Measurements from ENCODE around the gene HSPB7. TPM values are rescaled to one million over a fixed set of nuclear protein-coding genes. Genes with fewer than 3 reads are reported as not detected.

The HSPB7 gene
- total RNA-seq, 1 donor from 2014 or later: 10.7 TPM

- no peak for TF ChIP-seq CTCF (IDR thresholded peaks at IDR 0.05)
- Histone ChIP-seq H3K4me1 (peaks cover 32% of the 10 kb centered on the region), H3K36me3 (no peaks in the 10 kb centered on the region), H3K27me3 (no peaks in the 10 kb centered on the region), H3K27ac (no peak overlapping the region), H3K4me3 (no peak overlapping the region), H3K9me3 (no peaks in the 10 kb centered on the region)
- ATAC-seq (no peak), DNase-seq (no peak)
- intact Hi-C loops (cut with DNase I): no loop called here
Measured at GRCh38 chr1:16014509-16015482, 3.0 kb downstream of the HSPB7 start.

GRCh38 chr1:16013908-16014258 lies 4.0 kb downstream of the HSPB7 start:
- intact Hi-C loops (cut with DNase I): no loop called here
- Histone ChIP-seq H3K4me3 (no peak overlapping the region), H3K36me3 (no peaks in the 10 kb centered on the region), H3K27me3 (no peaks in the 10 kb centered on the region), H3K9me3 (no peaks in the 10 kb centered on the region), H3K4me1 (peaks cover 29% of the 10 kb centered on the region), H3K27ac (no peak overlapping the region)
- ATAC-seq (no peak), DNase-seq (no peak)
- TF ChIP-seq CTCF (IDR thresholded peaks at IDR 0.05): no peak

- intact Hi-C loops (cut with DNase I): no loop called here
- Histone ChIP-seq H3K9me3 (no peaks in the 10 kb centered on the region), H3K27ac (peak overlapping the region; percentile 60), H3K36me3 (no peaks in the 10 kb centered on the region), H3K4me3 (peak overlapping the region; percentile 46), H3K4me1 (peaks cover 25% of the 10 kb centered on the region), H3K27me3 (no peaks in the 10 kb centered on the region)
- ATAC-seq (peak; percentile 32), DNase-seq (no peak)
- no peak for TF ChIP-seq CTCF (IDR thresholded peaks at IDR 0.05)
Measured at GRCh38 chr1:16013220-16013907, 4.5 kb downstream of the HSPB7 start.

GRCh38 chr1:16012590-16013219 lies 5.1 kb downstream of the HSPB7 start:
- no peaks in the 10 kb centered on the region for H3K27me3 ChIP-seq
- ATAC-seq (peak; percentile 77), DNase-seq (peak; percentile 87)
- intact Hi-C loops (cut with DNase I): no loop called here
- H3K4me3 ChIP-seq: peak overlapping the region; percentile 46
- no peak for TF ChIP-seq CTCF (IDR thresholded peaks at IDR 0.05)
- H3K27ac ChIP-seq: peak overlapping the region; percentile 60
- no peaks in the 10 kb centered on the region for H3K9me3 ChIP-seq
- no peaks in the 10 kb centered on the region for H3K36me3 ChIP-seq
- peaks cover 19% of the 10 kb centered on the region for H3K4me1 ChIP-seq

GRCh38 chr1:16011936-16012589 lies 5.8 kb downstream of the HSPB7 start:
- Histone ChIP-seq H3K9me3 (no peaks in the 10 kb centered on the region), H3K36me3 (no peaks in the 10 kb centered on the region), H3K4me1 (peaks cover 16% of the 10 kb centered on the region), H3K27ac (no peak overlapping the region), H3K4me3 (no peak overlapping the region), H3K27me3 (no peaks in the 10 kb centered on the region)
- intact Hi-C loops (cut with DNase I): no loop called here
- no peak for ATAC-seq
- no peak for DNase-seq
- no peak for TF ChIP-seq CTCF (IDR thresholded peaks at IDR 0.05)

All from upper lobe of right lung (tissue), 1 donor.